IMR-90 (cell line): ENCODE measurements around the gene COG4. TPM values are rescaled to one million over a fixed set of nuclear protein-coding genes. Genes with fewer than 3 reads are reported as not detected.

Experiments used
- ATAC-seq: fragments of 200-7000 bp; cut with Tn5 transposase; 2 replicates; pipeline ENCODE4 v1.9.1; 2020; ENCODE audit warnings: low read depth, mild to moderate bottlenecking, moderate library complexity
- BruUV-seq: library from RNA; stranded (reverse); fragments of 400-500 nt; replicated peaks from 2 replicates; lab custom pipeline; 2021; lab: Mats Ljungman, UMichigan
- CTCF ChIA-PET: fragments of 300-600 bp; formaldehyde crosslinking; extraction: SDS; loops from one replicate; lab custom pipeline; 2021; ENCODE audit warnings: antibody characterized with exemption; lab: Yijun Ruan, JAX
- POLR2A ChIA-PET: fragments of 300-600 bp; sonication (Branson Sonifier 250); formaldehyde crosslinking; loops from one replicate; lab custom pipeline; 2022; ENCODE audit warnings: antibody characterized with exemption; ENCODE audit not compliant: unreplicated experiment; lab: Charles Lee
- DNase-seq: peaks from one replicate; pipeline ENCODE4 v3.0.0; 2013
- H2AFZ ChIP-seq: replicated peaks from 2 replicates; pipeline ENCODE3; 2013; ENCODE audit warnings: low read length, mild to moderate bottlenecking; ENCODE audit not compliant: poor library complexity
- H2AK5ac ChIP-seq: 2 replicates; pipeline ENCODE4 v1.6.1; 2013; ENCODE audit warnings: low read depth, low read length, inconsistent platforms
- H2AK9ac ChIP-seq: replicated peaks from 2 replicates; pipeline ENCODE3; 2013; ENCODE audit warnings: mild to moderate bottlenecking, low read depth, low read length, moderate library complexity; ENCODE audit not compliant: poor library complexity
- H2BK120ac ChIP-seq: 2 replicates; pipeline ENCODE4 v1.6.1; 2013; ENCODE audit warnings: low read depth, low read length, inconsistent platforms
- H2BK15ac ChIP-seq: 3 replicates; pipeline ENCODE4 v1.6.1; 2013; ENCODE audit warnings: low read depth, low read length, inconsistent platforms
- H2BK20ac ChIP-seq: 2 replicates; pipeline ENCODE4 v1.6.1; 2013; ENCODE audit warnings: low read depth, mild to moderate bottlenecking, inconsistent platforms, low read length, moderate library complexity
- H2BK5ac ChIP-seq: 2 replicates; pipeline ENCODE4 v1.6.1; 2013; ENCODE audit warnings: mild to moderate bottlenecking, low read depth, low read length, inconsistent platforms; ENCODE audit not compliant: poor library complexity, severe bottlenecking
- H3K14ac ChIP-seq: replicated peaks from 2 replicates; pipeline ENCODE4 v1.6.1; 2013; ENCODE audit warnings: low read depth, low read length, inconsistent platforms
- H3K18ac ChIP-seq: 2 replicates; pipeline ENCODE4 v1.6.1; 2013; ENCODE audit warnings: low read depth, low read length, control low read depth
- H3K23ac ChIP-seq: 2 replicates; pipeline ENCODE4 v1.6.1; 2013; ENCODE audit warnings: low read depth, low read length, inconsistent platforms
- H3K27ac ChIP-seq: 2 replicates; pipeline ENCODE4 v1.5.1; 2013; ENCODE audit warnings: mild to moderate bottlenecking, control low read depth, low read length; ENCODE audit not compliant: insufficient read depth
- H3K27me3 ChIP-seq: 2 replicates; pipeline ENCODE4 v1.6.1; 2013; ENCODE audit warnings: low read length; ENCODE audit not compliant: control insufficient read depth, insufficient read depth
- H3K36me3 ChIP-seq: 2 replicates; pipeline ENCODE4 v1.6.1; 2013; ENCODE audit warnings: low read length, mixed read lengths; ENCODE audit not compliant: control insufficient read depth, insufficient read depth
- H3K4ac ChIP-seq: 2 replicates; pipeline ENCODE4 v1.6.1; 2013; ENCODE audit warnings: low read depth, low read length, inconsistent platforms
- H3K4me1 ChIP-seq: 2 replicates; pipeline ENCODE4 v1.6.1; 2013; ENCODE audit warnings: low read length, mixed read lengths; ENCODE audit not compliant: control insufficient read depth, insufficient read depth
- H3K4me2 ChIP-seq: 2 replicates; pipeline ENCODE4 v1.6.1; 2013; ENCODE audit warnings: low read depth, mild to moderate bottlenecking, control low read depth, low read length, moderate library complexity
- H3K4me3 ChIP-seq: 2 replicates; pipeline ENCODE4 v1.5.1; 2013; ENCODE audit warnings: low read depth, mild to moderate bottlenecking, control low read depth, low read length, moderate library complexity; ENCODE audit not compliant: insufficient read depth
- H3K56ac ChIP-seq: 2 replicates; pipeline ENCODE4 v1.6.1; 2013; ENCODE audit warnings: low read length, inconsistent platforms; ENCODE audit not compliant: insufficient read depth; ENCODE audit errors: extremely low read depth
- H3K79me1 ChIP-seq, 2 experiments: 2 replicates each; pipeline ENCODE4 v1.6.1; 2013; ENCODE audit warnings: low read length in 2 of 2, inconsistent platforms in 1 of 2, low read depth in 1 of 2
- H3K9ac ChIP-seq: 2 replicates; pipeline ENCODE4 v1.6.1; 2013; ENCODE audit warnings: low read depth, low read length, control low read depth
- H3K9me1 ChIP-seq: 2 replicates; pipeline ENCODE4 v1.6.1; 2013; ENCODE audit warnings: low read length, inconsistent platforms; ENCODE audit not compliant: insufficient read depth
- H3K9me3 ChIP-seq: 2 replicates; pipeline ENCODE4 v1.6.1; 2013; ENCODE audit warnings: low read length; ENCODE audit not compliant: control insufficient read depth, insufficient read depth
- H4K20me1 ChIP-seq: 2 replicates; pipeline ENCODE4 v1.6.1; 2013; ENCODE audit warnings: low read length, inconsistent platforms; ENCODE audit not compliant: insufficient read depth
- H4K5ac ChIP-seq: 2 replicates; pipeline ENCODE4 v1.6.1; 2013; ENCODE audit warnings: mild to moderate bottlenecking, low read depth, low read length, control low read depth
- H4K8ac ChIP-seq, 2 experiments: 2 replicates each; pipeline ENCODE4 v1.6.1; 2013; ENCODE audit warnings: low read depth in 2 of 2, low read length in 2 of 2, control low read depth in 1 of 2, inconsistent platforms in 1 of 2
- H4K91ac ChIP-seq: 2 replicates; pipeline ENCODE4 v1.6.1; 2013; ENCODE audit warnings: low read depth, low read length, inconsistent platforms; ENCODE audit not compliant: insufficient read depth
- NFE2L2 ChIP-seq: fragments of 150-350 bp; IDR thresholded peaks from 2 replicates; pipeline ENCODE4 v1.6.1; 2016; ENCODE audit warnings: low read depth, mild to moderate bottlenecking, low read length
- SMC3 ChIP-seq: fragments of 150-350 bp; IDR thresholded peaks from 2 replicates; pipeline ENCODE4 v1.6.1; 2016; ENCODE audit warnings: low read depth, mild to moderate bottlenecking, antibody characterized with exemption, low read length, moderate library complexity
- WGBS, 2 experiments: methylation state at CpG; one replicate each; pipeline versions ENCODE4 v1.1.5 to v1.1.7; 2013; ENCODE audit warnings: missing lambda C conversion rate in 2 of 2; ENCODE audit not compliant: insufficient read length in 1 of 2; ENCODE audit errors: extremely low coverage in 2 of 2; 5-methylcytosine and 5-hydroxymethylcytosine counted together
- dilution Hi-C: fragments of 300-500 bp; cut with HindIII; formaldehyde crosslinking; loops from one replicate; pipeline ENCODE4 v1.14.3; 2018; ENCODE audit warnings: low sequenced_read_pairs; ENCODE audit not compliant: unreplicated experiment
- in situ Hi-C: fragments of 300-500 bp; cut with MboI; formaldehyde crosslinking; loops from 3 replicates; pipeline ENCODE4 v1.14.3; 2019; ENCODE audit warnings: low sequenced_read_pairs, inconsistent platforms, mixed read lengths
- intact Hi-C: fragments of 100-400 bp; cut with micrococcal nuclease; formaldehyde crosslinking; loops from 2 replicates; pipeline ENCODE4 v1.10.0; 2022
- polyA plus RNA-seq, 3 experiments: library from polyadenylated mRNA; depleted of rRNA; stranded (reverse); fragments of >200 nt; gene quantifications; 2 replicates each; pipeline ENCODE4 v1.2.3, GENCODE V29; 2012; ENCODE audit warnings: low replicate concordance in 1 of 3
- total RNA-seq: library from RNA; depleted of rRNA; stranded (reverse); fragments of >200 nt; gene quantifications from 2 replicates; pipeline ENCODE4 v1.2.3, GENCODE V29; 2012
- TF ChIP-seq, protein P1 (sequence below): conservative IDR thresholded peaks from 2 replicates; pipeline ENCODE4 v1.5.1; 2012; ENCODE audit warnings: mild to moderate bottlenecking, low read depth, low read length, improper control_type of control experiment

COG4 gene
- total and polyA plus RNA-seq, 2 of the 4 experiments (the other 2 are of a cell fraction) = 47.5 to 96.1 TPM

- H4K8ac ChIP-seq = peak overlapping the region in 1 of 2 experiments; percentile 25; a peak in 1 of 4 replicates
- peak overlapping the region; percentile 57; the same call in 1 of the 2 replicates for H3K14ac ChIP-seq
- 63% methylated on average over 1 of the region's 7 CpGs; no CpG with 5 or more reads in 1 of the 2 experiments for WGBS, 2 experiments
- peak overlapping the region; percentile 24 for H3K4ac ChIP-seq
- peaks cover 57% of the 10 kb centered on the region for H3K36me3 ChIP-seq
- H2AK9ac ChIP-seq = peak overlapping the region; percentile 3
- H2BK20ac ChIP-seq = no peak overlapping the region
- H3K9me3 ChIP-seq = no peaks in the 10 kb centered on the region
- H3K4me3 ChIP-seq = no peak overlapping the region
- intact Hi-C loops = loop anchor here (5.0 kb wide), 1 partner anchor 100 kb away; no protein-coding TSS in a partner anchor
- H3K56ac ChIP-seq = no peak overlapping the region
- no peaks in the 10 kb centered on the region for H4K20me1 ChIP-seq
- H3K79me1 ChIP-seq = peaks cover 0 to 4% of the 10 kb centered on the region in 2 experiments; a peak in 1 of 4 replicates
- peak overlapping the region; percentile 21; the same call in 1 of the 2 replicates for H3K18ac ChIP-seq
- H3K4me1 ChIP-seq = peaks cover 11% of the 10 kb centered on the region
- H2BK5ac ChIP-seq = peak overlapping the region; percentile 79
- dilution Hi-C loops = no loop called here
- DNase-seq (peak; percentile 57), ATAC-seq (peak; percentile 84)
- H3K9ac ChIP-seq = no peak overlapping the region
- no peak overlapping the region for H4K91ac ChIP-seq
- no peak overlapping the region for H3K27ac ChIP-seq
- no peak overlapping the region for H3K4me2 ChIP-seq
- no peak overlapping the region for H4K5ac ChIP-seq
- TF ChIP-seq, protein P1, sequence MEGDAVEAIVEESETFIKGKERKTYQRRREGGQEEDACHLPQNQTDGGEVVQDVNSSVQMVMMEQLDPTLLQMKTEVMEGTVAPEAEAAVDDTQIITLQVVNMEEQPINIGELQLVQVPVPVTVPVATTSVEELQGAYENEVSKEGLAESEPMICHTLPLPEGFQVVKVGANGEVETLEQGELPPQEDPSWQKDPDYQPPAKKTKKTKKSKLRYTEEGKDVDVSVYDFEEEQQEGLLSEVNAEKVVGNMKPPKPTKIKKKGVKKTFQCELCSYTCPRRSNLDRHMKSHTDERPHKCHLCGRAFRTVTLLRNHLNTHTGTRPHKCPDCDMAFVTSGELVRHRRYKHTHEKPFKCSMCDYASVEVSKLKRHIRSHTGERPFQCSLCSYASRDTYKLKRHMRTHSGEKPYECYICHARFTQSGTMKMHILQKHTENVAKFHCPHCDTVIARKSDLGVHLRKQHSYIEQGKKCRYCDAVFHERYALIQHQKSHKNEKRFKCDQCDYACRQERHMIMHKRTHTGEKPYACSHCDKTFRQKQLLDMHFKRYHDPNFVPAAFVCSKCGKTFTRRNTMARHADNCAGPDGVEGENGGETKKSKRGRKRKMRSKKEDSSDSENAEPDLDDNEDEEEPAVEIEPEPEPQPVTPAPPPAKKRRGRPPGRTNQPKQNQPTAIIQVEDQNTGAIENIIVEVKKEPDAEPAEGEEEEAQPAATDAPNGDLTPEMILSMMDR = no peak
- TF ChIP-seq SMC3 (0 out of 2 replicates have a peak, but pooled peaks have one; percentile 4), NFE2L2 (no peak)
- no peak overlapping the region for H2AK5ac ChIP-seq
- in situ Hi-C loops = no loop called here
- POLR2A ChIA-PET = no interaction called here
- CTCF ChIA-PET = no interaction called here
- peak overlapping the region; percentile 2 for H2AFZ ChIP-seq
- H3K23ac ChIP-seq = no peak overlapping the region
- no TSS peak for BruUV-seq
- 0 out of 2 replicates have a peak overlapping the region, but pooled peaks have one; percentile 46 for H2BK120ac ChIP-seq
- no peak overlapping the region for H2BK15ac ChIP-seq
- no peaks in the 10 kb centered on the region for H3K27me3 ChIP-seq
- H3K9me1 ChIP-seq = peaks cover 20% of the 10 kb centered on the region
Observed at GRCh38 chr16:70481929-70482536, 41.3 kb downstream of the COG4 start.
